GM19467 (cell line): Measurements from ENCODE around the gene ADAT3.
A peak's percentile ranks its signal among the peaks of the same experiment; 100 is the strongest.
"Not testable (repeated sequence)": the region's sequence is repeated elsewhere in the genome, so short reads cannot be mapped to it uniquely, and the experiment has no call there.

Experiments used
- ATAC-seq: cut with Tn5 transposase; IDR thresholded peaks from one replicate; pipeline ENCODE4 v1.9.1; 2021; ENCODE audit warnings: mild to moderate bottlenecking, moderate library complexity; ENCODE audit not compliant: unreplicated experiment

ADAT3 gene

DNA sequence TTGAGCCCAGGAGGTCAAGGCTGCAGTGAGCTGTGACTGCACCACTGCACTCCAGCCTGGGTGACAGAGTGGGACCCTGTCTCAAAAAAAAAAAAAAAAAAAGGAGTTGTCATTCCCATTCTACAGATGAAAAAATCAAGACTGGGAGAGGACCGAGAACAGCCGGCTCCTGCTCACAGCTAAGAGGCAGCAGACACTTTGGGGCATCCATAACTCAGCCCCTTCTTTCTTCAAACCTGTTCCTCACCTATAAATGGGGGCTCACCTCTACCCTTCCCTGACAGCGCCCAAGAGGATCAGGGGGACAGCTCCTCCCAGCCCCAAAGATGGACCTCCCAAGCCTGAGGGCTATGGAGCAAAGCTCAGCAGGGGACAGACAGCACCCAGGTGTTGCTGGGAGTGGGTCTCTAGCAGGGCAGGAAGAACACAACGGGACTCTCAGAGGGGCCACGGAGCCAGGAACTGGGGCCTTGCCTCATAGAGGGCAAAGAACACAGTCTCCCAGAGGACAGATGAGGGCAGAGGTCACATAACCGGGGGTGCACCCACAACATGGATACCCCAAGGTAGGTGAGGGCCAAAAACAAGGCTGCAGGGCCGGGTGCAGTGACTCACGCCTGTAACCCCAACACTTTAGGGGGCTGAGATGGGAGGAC, 38.4 kb upstream of the ADAT3 start:
- no peak for ATAC-seq

DNA sequence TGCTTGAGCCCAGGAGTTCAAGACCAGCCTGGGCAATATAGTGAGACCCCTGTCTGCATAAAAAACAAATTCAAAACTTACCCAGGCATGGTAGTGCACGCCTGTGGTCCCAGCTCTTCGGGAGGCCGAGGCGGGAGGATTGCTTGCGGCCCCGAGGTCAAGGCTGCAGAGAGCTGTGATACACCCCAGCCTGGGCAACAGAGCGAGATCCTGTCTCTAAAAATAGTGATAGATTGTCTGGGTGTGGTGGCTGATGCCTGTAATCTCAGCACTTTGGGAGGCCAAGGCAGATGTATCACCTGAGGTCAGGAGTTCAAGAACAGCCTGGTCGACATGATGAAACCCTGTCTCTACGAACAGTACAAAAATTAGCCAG, 37.9 kb upstream of the ADAT3 start:
- no peak for ATAC-seq

DNA sequence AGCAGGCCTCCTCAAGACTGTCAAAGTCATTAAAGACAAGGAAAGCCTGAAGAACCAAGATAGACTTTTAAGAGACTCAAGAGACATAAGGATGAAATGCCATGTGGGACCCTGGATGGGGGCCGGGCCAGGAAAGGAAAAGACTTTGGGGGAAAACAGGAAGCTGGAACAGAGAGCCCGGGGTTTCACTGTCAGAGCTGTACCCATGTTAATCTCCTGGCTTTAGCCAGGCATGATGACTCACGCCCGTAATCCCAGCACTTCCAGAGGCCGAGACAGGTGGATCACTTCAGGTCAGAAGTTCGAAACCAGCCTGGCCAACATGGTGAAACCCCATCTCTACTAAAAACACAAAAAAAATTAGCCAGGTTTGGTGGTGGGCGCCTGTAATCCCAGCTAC, 36.2 kb upstream of the ADAT3 start:
- no peak for ATAC-seq

DNA sequence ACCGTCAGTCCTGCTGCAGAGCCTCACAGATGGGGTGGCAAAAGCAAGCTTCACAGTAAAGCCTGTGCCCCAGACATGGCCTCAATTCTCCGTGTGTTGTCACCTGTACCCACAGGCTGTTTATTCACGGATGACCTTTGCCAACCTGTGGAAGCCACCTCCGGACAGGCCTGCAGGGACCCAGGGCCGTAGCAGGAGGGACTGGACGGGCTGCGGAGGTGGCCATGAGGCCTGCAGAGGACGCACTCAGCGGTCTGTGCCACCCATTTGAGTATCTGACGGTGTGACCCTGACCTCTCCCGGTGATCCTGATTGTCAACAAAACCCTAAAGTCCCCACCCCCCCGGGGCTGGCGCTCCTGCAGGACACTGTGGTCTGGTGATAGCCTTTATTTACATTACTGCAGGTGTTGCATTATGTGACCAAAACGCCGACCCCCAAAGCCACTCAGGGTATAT, 34.0 kb upstream of the ADAT3 start:
- no peak for ATAC-seq

DNA sequence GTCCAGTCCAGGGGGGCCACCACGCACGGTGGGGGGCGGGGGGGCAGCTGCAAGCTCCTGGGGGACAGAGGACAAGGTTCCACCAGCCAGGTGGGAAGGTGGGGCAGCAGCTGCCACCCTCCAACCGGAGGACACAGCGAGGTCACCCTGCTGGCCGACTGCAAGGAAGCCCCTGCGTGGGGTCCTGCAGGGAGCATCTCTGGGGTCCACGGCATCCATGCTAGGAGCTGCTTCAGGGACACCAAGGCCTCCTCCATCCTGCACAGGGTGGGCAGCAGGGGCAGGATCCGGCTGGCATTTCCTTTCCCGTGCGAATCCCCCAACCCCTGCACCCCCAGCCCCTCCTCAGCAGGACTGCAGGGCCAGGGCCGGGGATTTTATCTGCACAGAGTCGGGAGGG, 33.6 kb upstream of the ADAT3 start:
- no peak for ATAC-seq

DNA sequence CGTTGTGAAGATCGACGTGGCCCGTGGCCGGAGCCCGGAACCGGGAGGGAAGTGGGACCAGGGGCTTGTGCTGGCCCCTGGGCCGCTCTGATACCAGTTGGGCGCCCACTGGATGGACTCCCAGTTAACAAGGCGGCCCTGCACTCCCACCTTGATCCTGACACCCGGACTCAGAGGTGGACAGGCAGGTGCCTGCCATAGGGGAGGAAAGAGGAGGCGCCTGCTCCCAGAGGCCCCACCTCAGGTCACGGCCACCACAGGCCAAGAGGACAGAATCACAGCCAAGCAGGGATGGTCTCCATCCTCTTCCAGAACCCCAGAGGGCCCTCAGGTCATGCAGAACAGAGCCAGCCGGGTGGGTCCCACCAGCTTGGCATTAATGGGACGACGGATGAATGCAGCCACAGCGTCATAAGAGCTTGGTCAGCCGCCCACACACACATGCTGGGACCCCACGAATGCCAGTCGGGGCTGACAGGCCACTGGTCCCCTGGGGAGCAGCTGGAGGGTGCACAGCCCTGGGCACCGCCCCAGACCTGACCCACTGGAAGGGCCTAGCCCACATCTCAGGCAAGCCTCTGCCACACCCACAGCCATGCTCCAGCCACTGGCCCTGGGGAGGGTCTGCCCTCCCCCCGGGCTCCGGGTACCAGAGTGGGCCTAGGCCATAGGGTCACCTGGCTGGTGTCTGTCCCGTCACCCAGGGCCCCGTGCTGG, 32.2 kb upstream of the ADAT3 start:
- ATAC-seq: no peak

DNA sequence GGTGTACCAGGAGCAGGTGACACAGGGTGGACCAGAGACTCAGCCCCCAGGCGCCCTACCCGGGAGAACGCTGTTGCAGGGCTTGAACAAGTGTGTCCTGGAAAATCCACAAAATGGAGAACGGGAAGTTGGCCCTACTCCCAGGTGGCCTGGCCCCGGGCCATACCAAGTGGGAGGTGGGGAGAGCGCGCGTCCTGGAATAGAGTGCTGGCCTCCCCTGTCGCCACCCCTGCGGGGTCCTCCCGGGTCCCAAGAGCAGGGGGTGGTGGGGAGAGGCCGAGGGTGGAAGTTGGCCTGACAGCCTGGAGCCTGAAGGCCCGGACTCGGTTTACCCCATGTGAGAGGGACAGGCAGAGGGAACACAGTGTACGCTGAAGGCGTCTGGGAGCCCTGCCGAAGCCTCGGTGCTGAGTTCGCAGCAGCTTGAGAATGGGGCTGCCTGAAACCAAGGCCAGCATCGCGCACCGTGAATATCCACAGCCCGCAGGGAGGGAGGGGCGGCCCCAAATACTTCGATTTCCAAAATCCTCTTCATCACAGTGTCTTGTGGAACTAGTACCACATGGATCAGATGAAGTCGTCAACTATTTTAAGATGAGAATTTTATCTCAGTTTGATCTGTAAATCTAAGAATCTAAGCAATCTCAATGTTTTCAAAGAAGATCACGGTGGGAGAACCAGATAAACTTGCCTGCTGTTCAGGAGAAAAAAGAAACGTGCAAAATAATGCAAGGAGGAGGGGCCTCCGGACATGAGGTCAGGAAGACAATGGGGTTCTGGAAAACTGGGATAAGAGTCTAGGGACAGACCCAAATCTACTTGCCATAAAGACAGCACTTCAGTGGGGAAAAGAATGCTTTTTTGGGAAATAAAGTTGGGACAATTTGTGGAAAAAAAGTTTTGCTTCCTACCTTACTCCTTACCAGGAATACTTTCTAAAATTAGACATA, 31.4 kb upstream of the ADAT3 start:
- no peak for ATAC-seq

DNA sequence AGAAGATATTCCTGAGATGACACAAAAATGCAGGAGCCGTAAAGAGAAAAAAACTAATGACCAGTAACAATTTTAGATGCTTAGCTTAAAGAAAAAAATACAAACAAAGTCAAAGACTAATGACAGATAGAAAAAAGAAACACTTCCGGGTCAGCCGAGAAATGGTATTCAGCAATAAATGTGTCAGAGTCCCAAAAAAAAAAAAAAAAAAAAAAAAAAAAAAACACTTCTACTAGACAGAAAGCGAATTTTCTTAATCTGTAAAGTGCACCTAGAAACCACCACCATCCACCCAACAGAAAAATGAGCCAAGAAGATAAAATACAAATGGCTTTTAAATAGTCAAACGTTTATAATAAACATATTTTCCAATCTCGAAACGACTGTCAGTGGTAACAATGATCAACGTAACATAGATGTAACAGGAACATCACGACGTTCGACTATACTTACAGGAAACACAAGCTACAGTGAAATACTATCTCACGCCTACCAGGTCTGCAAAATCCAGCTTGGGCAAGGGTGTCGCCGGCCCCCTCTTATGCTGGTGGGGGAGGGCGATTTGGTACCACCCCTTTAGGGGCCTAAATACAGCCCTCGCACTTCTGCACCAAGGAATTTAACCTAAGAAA, 30.5 kb upstream of the ADAT3 start:
- ATAC-seq: no peak

DNA sequence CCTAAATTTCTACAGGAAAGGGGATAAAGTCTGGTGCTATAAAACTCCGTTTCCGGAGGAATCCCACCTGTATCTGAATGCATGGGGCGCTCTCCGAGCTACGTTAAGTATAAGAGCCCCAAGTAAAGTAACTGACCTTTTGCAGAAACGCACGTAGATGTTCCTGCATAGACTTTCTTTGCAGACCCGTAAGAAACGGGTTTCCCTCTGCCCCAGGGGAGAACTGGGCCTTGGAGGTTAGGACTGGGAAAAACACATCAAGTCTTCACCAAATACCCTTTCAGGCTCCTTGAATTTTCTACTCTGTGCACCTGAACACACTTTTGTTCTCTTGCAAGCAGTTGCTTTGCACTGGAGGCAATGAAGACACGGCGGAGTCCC, 29.9 kb upstream of the ADAT3 start:
- not testable (repeated sequence) for ATAC-seq

DNA sequence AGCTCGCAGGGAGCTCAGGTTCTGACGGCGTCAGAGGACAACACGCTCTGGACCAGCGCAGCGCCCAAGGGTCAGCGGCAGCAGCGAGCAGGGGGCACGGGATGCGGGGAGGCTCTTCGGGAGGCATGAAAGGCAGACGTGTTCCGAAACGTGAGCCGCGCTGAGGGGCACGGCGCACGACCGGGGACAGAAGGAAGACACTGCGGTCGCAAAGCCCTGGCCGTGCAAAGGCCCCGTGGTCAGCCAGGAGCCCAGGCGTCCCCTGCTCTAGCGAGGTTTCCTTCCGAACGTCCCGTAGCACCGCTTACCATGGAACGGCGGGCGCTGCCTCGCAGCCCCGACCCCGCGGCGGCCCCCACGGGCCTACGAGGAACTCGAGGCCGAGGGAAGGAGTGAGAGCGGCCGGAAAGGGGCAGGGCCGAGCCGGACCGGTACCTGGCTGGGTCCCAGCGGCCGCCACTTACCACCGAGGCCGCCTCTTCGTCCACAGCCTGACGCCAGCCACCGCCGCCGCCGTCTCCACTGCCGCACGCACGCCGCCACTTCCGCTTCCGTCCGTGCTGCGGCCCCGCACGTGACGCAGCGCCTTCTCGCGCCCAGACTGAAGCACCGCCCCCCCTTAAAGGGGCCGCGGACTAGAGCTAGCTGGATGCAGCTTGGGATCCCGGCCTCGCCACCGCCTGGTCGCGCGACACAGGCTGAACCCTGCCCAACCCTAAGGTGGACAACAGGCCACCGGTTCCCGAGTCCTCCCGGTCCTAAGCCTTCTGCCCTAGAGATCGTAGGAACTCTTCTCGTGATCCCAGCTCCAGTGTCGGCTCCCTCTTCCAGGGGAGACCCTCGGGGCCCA, 29.3 kb upstream of the ADAT3 start:
- peak; percentile 90 for ATAC-seq

DNA sequence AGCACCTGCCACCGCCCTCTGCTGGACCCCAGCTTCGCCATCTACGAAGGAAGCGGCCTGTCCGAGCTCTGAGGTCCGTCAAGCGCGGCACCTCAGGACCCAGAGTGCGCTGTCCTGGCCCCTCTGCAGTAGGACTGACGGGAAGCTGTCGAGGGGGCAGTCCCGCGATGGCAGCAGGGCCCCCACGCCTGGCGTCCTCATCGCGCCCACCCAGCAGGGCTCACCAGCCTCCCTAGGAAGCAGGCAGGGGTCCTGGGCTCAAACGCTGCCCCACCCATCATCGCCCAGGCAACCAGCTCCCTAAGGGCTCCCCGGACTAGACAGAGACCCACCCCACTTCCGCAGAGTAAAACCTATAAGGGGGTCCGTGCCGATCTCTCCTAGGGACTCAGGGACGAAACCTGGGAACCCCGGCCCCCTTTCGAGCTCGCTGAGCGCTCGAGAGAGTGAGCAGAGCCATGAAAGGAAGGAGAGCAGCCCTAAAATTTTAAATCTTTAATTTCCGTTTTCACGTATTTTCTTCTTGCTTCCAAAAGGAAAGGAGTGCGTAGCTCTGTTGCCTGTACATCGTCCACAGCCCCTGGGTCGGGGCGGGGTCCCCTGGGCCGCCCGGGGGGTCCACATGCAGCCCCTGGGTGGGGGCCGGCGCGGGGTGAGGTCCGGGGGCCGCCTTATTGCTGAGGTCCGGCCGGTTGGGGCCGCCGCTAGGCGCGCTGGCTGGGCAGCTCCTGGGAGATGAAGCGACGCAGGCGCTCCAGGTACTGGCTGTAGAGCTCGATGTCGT, 28.5 kb upstream of the ADAT3 start:
- ATAC-seq: not testable (repeated sequence)

DNA sequence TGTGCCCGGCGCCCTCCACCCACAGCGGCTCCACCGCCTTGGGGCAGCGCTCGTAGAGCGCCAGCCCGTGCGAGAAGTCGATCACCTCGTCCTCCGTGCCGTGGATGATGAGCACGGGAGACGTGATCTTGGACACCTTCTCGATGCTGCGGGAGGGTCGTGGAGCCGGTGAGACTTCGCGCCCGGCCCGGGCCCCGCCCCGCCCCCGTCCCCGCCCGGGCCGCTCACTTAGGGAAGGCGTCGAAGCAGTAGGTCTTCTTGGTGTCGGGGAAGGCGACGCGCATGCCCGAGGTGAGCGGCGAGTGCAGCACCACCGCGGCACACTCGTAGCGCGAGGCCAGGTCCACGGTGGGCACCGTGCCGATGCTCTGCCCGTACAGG, 27.9 kb upstream of the ADAT3 start:
- not testable (repeated sequence) for ATAC-seq

DNA sequence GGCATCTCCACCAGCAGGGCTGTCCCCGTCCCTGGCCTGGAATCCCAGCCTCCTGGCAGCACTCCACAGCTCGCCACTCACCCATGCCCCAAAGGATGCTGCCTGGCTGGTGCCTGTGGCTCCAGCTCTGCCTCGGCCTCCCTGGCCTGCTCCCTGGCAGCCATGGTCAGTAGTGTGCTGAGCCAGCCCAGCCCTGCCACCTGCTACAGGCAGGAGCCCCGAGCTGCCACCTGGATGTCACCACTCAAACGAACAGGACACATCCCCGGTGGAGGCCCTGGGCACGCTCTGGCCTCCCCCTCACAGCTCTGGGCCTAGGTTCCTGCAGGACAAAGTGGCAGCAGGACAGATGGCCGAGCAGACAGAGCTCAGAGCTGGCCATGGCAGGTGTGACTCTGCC, 26.6 kb upstream of the ADAT3 start:
- ATAC-seq: not testable (repeated sequence)

DNA sequence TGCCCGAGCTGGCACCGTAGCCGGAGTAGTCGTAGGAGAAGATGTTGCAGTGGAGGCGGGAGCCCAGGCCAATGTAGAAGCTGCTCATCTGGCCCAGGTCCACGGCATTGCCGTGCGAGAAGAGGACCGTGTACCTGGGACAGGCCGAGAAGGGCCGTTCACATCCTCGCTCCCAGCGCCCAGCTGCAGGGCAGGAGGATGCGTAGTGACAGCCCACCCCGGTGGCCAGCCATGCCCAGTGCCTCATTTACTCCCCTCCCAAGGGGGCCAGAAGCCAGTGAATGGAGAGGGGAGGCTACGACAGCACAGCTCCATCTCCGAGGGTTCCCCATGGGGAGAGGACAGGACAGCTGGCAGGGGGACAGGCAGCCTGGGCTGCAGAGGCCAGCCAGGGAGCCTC, 25.2 kb upstream of the ADAT3 start:
- not testable (repeated sequence) for ATAC-seq

DNA sequence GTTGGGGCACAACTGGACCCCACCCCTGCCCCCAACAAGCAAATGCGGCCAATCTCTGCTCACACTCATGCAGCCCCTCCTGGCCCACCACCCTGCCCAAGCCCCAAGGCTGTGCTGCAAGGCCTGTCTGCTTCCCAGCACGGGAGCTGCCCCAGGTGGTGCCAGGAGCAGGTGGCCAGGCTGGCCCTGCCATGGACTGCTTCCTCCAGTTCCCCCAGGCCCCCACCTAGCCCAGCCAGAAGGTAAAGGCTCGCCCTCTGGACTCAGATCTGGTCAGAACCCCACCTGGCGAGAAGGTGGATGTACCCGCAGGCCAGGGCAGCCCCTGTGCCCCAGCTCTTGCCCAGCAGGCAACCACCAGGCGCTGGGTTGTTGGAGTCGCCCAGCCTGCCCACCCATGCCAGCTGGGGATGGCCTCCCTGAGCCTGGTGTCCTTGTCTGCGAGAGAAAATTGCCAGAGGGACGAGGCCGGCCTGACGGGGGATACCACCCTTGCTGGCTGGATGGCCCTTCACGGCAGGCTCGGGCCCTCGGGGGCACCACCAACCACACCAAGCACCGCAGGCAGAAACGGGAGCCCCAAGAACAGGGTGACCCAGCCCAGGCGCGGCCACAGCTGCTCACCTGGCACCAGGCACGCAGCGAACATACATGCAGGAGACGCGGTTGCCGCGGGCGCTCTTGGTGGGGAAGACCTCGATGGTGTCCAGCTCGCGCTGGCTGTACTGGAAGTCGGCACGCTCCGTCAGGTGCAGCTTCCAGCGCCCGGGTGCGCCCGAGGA, 24.4 kb upstream of the ADAT3 start:
- ATAC-seq: no peak

DNA sequence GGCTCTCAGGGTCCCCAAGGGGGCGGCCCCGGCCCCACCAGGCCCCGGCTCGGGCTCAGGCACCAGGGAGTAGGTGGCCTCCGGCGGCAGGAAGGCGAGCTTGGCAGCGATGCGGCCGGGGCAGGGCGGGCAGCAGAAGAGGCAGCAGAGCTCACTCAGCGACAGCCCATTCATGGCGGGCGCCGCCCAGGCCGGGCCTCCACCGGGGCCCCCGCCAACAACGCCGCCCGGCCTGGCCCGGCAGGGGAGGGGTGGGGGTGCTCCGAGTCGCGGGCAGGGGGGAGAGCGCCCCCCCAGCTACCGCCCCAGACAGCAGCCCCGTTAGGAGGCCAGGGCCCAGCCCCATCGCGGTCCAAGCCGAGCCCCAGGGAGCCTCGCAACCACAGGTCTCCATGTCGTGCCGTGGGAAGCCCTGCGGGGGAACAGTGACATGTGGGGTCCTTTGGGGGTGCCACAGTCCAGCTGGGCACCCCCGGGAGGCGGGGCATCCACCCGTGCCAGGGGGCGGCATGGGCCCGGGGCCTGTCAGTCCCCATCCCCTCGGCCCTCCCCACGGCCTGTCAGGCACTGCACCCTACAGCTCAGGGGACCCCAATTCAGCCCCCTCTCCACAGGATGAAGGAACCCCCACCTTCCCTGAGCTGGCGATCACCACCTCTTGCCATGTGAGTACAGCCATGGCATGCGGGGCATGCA, 23.7 kb upstream of the ADAT3 start:
- ATAC-seq: not testable (repeated sequence)

DNA sequence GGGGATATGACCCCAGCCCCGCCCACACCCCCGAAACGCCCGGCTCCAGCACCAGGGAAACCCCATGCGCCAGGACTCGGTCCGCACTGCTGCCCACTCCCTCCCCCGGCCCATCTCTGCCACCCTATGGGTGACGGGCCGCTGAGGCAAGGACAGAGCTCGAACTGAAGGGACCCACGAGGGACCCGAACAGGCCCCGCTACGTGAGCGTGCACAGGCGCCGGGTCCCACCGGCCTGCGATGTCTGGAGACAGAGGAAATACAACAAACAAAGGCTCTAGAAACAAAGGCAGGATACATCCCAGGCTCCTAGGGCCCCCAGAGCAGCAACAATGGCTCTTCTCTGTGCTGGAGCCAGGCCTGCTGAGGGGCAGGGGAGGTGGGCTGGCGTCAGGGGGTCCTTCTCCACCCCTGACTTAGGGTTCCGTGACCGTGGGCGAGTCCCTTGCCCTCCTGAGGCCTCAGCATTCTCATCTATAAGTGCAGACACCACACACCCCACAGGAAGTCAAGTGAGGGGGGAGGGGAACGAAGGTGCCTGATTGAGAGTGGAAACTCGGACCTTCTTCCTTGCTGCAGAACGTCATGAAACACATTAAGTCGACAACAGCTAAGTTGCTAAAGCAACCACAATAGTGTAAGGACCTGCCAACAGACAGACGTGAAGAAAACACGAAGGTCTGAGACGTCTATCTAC, 23.0 kb upstream of the ADAT3 start:
- ATAC-seq: no peak
